Measurements from ENCODE around the gene CDCP1. TPM values are rescaled to one million over a fixed set of nuclear protein-coding genes. Genes with fewer than 3 reads are reported as not detected.

Gene CDCP1
- total RNA-seq, 2 donors from 2014 or later, result 14.3 to 21.5 TPM

- intact Hi-C loops (cut with DNase I), result no loop called here
- WGBS, result 98% methylated on average over 2 of the region's 2 CpGs
- H3K4me1 ChIP-seq (replicated peaks), result no peaks in the 10 kb centered on the region
- H3K4me3 ChIP-seq, result no peak overlapping the region
- TF ChIP-seq POLR2AphosphoS5 (IDR thresholded peaks at IDR 0.05), result no peak
- no peak overlapping the region for H3K27ac ChIP-seq
- no peaks in the 10 kb centered on the region for H3K36me3 ChIP-seq
- no peaks in the 10 kb centered on the region for H3K27me3 ChIP-seq (replicated peaks; ENCODE audit: insufficient read depth)
- no peaks in the 10 kb centered on the region for H3K9me3 ChIP-seq
- DNase-seq (ENCODE audit: low spot score), result no peak
Observed at GRCh38 chr3:45106874-45107273, 39.3 kb downstream of the CDCP1 start.

- Histone ChIP-seq H3K27ac (no peak overlapping the region), H3K4me3 (no peak overlapping the region), H3K4me1 (replicated peaks) (no peaks in the 10 kb centered on the region), H3K9me3 (no peaks in the 10 kb centered on the region), H3K36me3 (no peaks in the 10 kb centered on the region), H3K27me3 (replicated peaks; ENCODE audit: insufficient read depth) (no peaks in the 10 kb centered on the region)
- WGBS, result 86% methylated on average over 5 of the region's 5 CpGs
- no peak for TF ChIP-seq POLR2AphosphoS5 (IDR thresholded peaks at IDR 0.05)
- TF ChIP-seq CTCF (IDR thresholded peaks at IDR 0.05), result no peak
- TF ChIP-seq POLR2A (IDR thresholded peaks at IDR 0.05), result no peak
- DNase-seq (ENCODE audit: low spot score), result no peak
- intact Hi-C loops (cut with DNase I), result no loop called here
Observed at GRCh38 chr3:45105855-45106671, 40.1 kb downstream of the CDCP1 start.

- TF ChIP-seq POLR2AphosphoS5 (IDR thresholded peaks at IDR 0.05), result no peak
- TF ChIP-seq POLR2A (IDR thresholded peaks at IDR 0.05), result no peak
- WGBS, result 94% methylated on average over 8 of the region's 8 CpGs
- H3K27me3 ChIP-seq (replicated peaks; ENCODE audit: insufficient read depth), result no peaks in the 10 kb centered on the region
- no peak overlapping the region for H3K27ac ChIP-seq
- no peaks in the 10 kb centered on the region for H3K4me1 ChIP-seq (replicated peaks)
- no peaks in the 10 kb centered on the region for H3K9me3 ChIP-seq
- intact Hi-C loops (cut with DNase I), result no loop called here
- DNase-seq (ENCODE audit: low spot score), result no peak
- no peak overlapping the region for H3K4me3 ChIP-seq
- H3K36me3 ChIP-seq, result no peaks in the 10 kb centered on the region
Observed at GRCh38 chr3:45104715-45105711, 41.2 kb downstream of the CDCP1 start.

- H3K27me3 ChIP-seq (replicated peaks; ENCODE audit: insufficient read depth), result no peaks in the 10 kb centered on the region
- no peaks in the 10 kb centered on the region for H3K36me3 ChIP-seq
- DNase-seq (ENCODE audit: low spot score), result no peak
- TF ChIP-seq POLR2A (IDR thresholded peaks at IDR 0.05) (no peak), POLR2AphosphoS5 (IDR thresholded peaks at IDR 0.05) (no peak), CTCF (IDR thresholded peaks at IDR 0.05) (no peak)
- no peaks in the 10 kb centered on the region for H3K9me3 ChIP-seq
- intact Hi-C loops (cut with DNase I), result no loop called here
- no peak overlapping the region for H3K27ac ChIP-seq
- WGBS, result 94% methylated on average over 4 of the region's 4 CpGs
- H3K4me3 ChIP-seq, result no peak overlapping the region
- H3K4me1 ChIP-seq (replicated peaks), result no peaks in the 10 kb centered on the region
Observed at GRCh38 chr3:45103753-45104714, 42.1 kb downstream of the CDCP1 start.

- no peaks in the 10 kb centered on the region for H3K4me1 ChIP-seq (replicated peaks)
- 85% methylated on average over 2 of the region's 2 CpGs for WGBS
- intact Hi-C loops (cut with DNase I), result no loop called here
- H3K4me3 ChIP-seq, result no peak overlapping the region
- H3K27ac ChIP-seq, result no peak overlapping the region
- H3K36me3 ChIP-seq, result no peaks in the 10 kb centered on the region
- H3K27me3 ChIP-seq (replicated peaks; ENCODE audit: insufficient read depth), result no peaks in the 10 kb centered on the region
- TF ChIP-seq POLR2AphosphoS5 (IDR thresholded peaks at IDR 0.05) (no peak), CTCF (IDR thresholded peaks at IDR 0.05) (no peak), POLR2A (IDR thresholded peaks at IDR 0.05) (no peak)
- no peak for DNase-seq (ENCODE audit: low spot score)
- H3K9me3 ChIP-seq, result no peaks in the 10 kb centered on the region
Observed at GRCh38 chr3:45103334-45103733, 42.8 kb downstream of the CDCP1 start.
